ENCODE data around the gene PLA2G12A.
A peak's percentile ranks its signal among the peaks of the same experiment; 100 is the strongest.
"Not testable (repeated sequence)": the region's sequence is repeated elsewhere in the genome, so short reads cannot be mapped to it uniquely, and the experiment has no call there.

The PLA2G12A gene

GRCh38 chr4:109678925-109679324 lies 50.9 kb downstream of the PLA2G12A start:
- DNase-seq (ENCODE audit: low read depth, low spot score), result not testable (repeated sequence)

GRCh38 chr4:109678472-109678871 lies 51.4 kb downstream of the PLA2G12A start:
- not testable (repeated sequence) for DNase-seq (ENCODE audit: low read depth, low spot score)

DNA sequence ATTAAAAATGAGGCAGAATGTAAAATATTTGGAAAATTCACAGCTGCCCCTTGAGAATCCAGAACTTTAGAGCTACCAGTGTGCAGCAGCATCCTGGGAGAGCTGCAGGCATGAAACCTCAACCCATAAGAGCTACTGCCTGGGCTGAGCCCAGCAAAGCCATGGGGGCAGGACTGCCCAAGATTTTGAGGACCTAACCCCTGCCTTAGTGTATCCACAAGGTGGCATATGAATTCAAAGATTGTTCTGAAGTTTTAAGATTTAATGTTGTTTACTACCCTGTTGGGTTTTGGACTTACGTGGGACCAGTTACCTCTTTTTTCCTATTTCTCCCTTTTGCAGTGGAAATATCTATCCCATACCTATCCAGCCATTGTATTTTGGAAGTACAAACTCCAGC lies 53.0 kb downstream of the PLA2G12A start:
- no peak for DNase-seq (ENCODE audit: low read depth, low spot score)

DNA sequence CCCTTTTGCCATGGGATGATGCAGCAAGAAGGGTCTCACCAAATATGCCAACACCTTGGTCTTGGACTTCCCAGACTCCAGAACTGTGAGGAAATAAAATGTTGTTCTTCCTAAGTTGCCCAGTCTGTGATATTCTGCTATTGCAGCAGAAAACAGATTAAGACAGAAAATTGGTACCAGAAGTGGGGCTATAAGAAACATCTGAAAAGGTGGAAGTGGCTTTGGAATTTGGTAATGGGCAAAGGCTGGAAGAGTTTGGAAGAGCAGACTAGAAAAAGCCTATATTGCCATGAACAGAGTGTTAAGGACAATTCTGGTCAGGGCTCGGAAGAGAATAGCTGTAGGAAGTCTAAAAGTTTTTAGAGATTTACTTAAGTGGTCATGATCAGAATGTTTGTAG lies 54.0 kb downstream of the PLA2G12A start:
- DNase-seq (ENCODE audit: low read depth, low spot score), result no peak

DNA sequence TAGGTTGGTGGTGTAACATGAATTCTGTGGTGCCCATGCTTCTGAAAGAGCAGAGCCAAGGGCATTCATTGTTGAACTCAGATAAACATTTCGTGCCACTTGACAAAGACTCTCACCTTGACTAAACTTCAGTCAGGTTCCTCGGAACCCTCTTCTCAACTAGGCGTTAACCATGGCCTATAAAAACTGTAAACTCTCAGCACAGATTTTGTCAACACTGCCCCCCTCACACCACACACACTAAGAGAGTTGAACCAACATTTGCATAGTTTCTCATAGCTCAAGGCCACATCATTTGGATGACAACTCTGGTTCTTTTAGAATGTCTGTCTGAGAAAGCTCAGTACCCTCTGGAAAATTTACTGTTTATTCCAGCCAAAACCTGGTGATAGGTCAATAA lies 54.7 kb downstream of the PLA2G12A start:
- DNase-seq (ENCODE audit: low read depth, low spot score), result no peak

GRCh38 chr4:109673303-109673702 lies 56.6 kb downstream of the PLA2G12A start:
- DNase-seq (ENCODE audit: low read depth, low spot score), result peak; percentile 17

DNA sequence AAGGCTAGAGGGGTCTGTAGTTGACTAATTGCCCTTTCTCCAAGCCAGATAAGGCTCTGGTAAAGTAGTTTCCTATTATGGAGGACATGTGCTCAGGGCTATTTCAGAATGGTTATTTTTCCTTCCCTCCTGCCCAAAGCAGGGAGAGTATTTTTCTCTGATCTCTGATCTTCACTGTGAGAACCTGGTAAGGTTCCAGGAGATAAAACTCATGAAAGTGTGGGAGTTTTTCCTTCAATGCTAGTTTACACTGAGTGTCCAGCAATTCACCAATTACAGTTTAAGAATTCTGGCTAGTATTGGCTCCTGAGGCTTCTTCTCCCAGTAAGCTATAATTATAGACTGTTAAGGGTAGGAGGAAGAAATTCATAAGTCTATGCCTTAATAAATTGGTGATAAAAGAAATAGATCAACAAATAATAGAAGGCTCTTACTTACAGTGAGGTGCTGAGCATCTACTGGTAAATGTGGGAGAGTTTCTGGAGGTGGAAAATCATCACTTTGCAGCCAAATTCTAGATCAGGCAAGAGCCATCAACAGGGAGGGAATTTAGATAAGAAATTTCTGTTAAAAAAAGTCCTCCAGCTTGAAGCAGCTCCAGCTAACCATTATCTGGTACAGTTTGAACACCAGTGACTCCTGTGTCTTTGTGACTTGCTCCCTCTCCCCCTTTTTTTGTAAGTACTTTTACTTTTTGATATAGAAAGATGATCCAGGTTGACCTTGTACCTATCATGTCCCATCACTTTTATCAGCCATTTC lies 57.5 kb downstream of the PLA2G12A start:
- no peak for DNase-seq (ENCODE audit: low read depth, low spot score)

DNA sequence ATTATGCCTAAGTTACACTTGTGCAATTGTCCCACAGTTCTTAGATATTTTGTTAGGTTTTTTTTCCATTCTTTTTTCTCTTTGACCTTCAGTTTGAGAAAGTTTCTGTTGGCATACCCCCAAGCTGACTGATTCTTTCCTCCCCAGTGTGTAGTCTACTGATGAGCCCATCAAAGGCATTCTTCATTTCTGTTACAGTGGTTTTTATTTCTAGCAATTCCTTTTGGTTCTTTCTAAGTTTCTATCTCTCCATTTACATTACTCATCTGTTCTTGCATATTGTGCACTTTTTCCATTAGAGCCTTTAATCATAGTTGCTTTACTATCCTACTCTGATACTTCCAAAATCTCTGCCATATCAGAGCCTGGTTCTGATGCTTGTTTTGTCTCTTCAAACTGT lies 58.5 kb downstream of the PLA2G12A start:
- DNase-seq (ENCODE audit: low read depth, low spot score), result no peak

GRCh38 chr4:109665783-109666485 lies 63.9 kb downstream of the PLA2G12A start:
- DNase-seq (ENCODE audit: low read depth, low spot score), result no peak

DNA sequence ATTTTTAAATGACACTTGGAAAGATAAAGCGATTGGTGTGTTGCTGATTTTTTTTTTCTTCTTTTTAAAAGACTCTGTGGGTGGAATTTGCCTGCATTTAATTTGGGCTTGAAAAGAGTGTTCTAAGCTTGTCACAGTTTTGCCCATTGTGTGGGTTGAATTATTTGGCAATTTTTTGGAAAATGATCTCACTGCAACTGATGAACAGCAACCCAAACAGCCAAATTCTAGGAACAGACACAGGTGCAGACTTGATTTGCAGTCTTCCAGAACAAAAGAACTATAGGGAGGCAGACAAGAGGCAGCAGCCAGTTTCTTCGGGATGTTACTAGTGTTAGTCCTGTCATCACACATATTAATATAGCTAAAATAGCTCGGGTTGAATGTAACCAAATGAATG lies 67.1 kb downstream of the PLA2G12A start:
- DNase-seq (ENCODE audit: low read depth, low spot score), result no peak

GRCh38 chr4:109662116-109662515 lies 67.8 kb downstream of the PLA2G12A start:
- no peak for DNase-seq (ENCODE audit: low read depth, low spot score)

All from smooth muscle cell of the brain vasculature (primary cell).